Measurements from ENCODE around the gene TTC28.
"Not testable (repeated sequence)": the region's sequence is repeated elsewhere in the genome, so short reads cannot be mapped to it uniquely, and the experiment has no call there.

Gene TTC28

GRCh38 chr22:28220626-28221363 lies 458.8 kb downstream of the TTC28 start:
- no peak for DNase-seq

GRCh38 chr22:28217277-28217676 lies 462.4 kb downstream of the TTC28 start:
- DNase-seq = no peak

- not testable (repeated sequence) for DNase-seq
Observed at GRCh38 chr22:28214750-28215149, 464.9 kb downstream of the TTC28 start.

GRCh38 chr22:28209457-28209856 lies 470.2 kb downstream of the TTC28 start:
- DNase-seq = not testable (repeated sequence)

GRCh38 chr22:28208787-28209186 lies 470.9 kb downstream of the TTC28 start:
- no peak for DNase-seq

GRCh38 chr22:28208036-28208435 lies 471.6 kb downstream of the TTC28 start:
- no peak for DNase-seq

- no peak for DNase-seq
Observed at GRCh38 chr22:28207281-28208030, 472.2 kb downstream of the TTC28 start.

- DNase-seq = no peak
Observed at GRCh38 chr22:28205926-28206325, 473.7 kb downstream of the TTC28 start.

- DNase-seq = no peak
Observed at GRCh38 chr22:28204382-28204781, 475.3 kb downstream of the TTC28 start.

- DNase-seq = no peak
Observed at GRCh38 chr22:28203286-28203685, 476.4 kb downstream of the TTC28 start.

- no peak for DNase-seq
Observed at GRCh38 chr22:28198692-28199091, 480.9 kb downstream of the TTC28 start.

GRCh38 chr22:28191571-28191970 lies 488.1 kb downstream of the TTC28 start:
- DNase-seq = not testable (repeated sequence)

- DNase-seq = no peak
Observed at GRCh38 chr22:28188178-28188879, 491.3 kb downstream of the TTC28 start.

- DNase-seq = no peak
Observed at GRCh38 chr22:28187612-28188011, 492.0 kb downstream of the TTC28 start.

GRCh38 chr22:28186641-28187040 lies 493.0 kb downstream of the TTC28 start:
- DNase-seq = no peak

GRCh38 chr22:28185130-28185529 lies 494.5 kb downstream of the TTC28 start:
- DNase-seq = no peak

- DNase-seq = peak; percentile 73
Observed at GRCh38 chr22:28183078-28183860, 496.4 kb downstream of the TTC28 start.

- no peak for DNase-seq
Observed at GRCh38 chr22:28180804-28181731, 498.6 kb downstream of the TTC28 start.

- no peak for DNase-seq
Observed at GRCh38 chr22:28179392-28179791, 500.2 kb downstream of the TTC28 start.

GRCh38 chr22:28175730-28176492 lies 503.7 kb downstream of the TTC28 start:
- no peak for DNase-seq

- DNase-seq = no peak
Observed at GRCh38 chr22:28174509-28174908, 505.1 kb downstream of the TTC28 start.
